ENCODE results near the gene ITFG2. TPM values are rescaled to one million over a fixed set of nuclear protein-coding genes. Genes with fewer than 3 reads are reported as not detected.

ITFG2 gene
- total RNA-seq, 1 experiment from 2014 or later, result 41.6 TPM

DNA sequence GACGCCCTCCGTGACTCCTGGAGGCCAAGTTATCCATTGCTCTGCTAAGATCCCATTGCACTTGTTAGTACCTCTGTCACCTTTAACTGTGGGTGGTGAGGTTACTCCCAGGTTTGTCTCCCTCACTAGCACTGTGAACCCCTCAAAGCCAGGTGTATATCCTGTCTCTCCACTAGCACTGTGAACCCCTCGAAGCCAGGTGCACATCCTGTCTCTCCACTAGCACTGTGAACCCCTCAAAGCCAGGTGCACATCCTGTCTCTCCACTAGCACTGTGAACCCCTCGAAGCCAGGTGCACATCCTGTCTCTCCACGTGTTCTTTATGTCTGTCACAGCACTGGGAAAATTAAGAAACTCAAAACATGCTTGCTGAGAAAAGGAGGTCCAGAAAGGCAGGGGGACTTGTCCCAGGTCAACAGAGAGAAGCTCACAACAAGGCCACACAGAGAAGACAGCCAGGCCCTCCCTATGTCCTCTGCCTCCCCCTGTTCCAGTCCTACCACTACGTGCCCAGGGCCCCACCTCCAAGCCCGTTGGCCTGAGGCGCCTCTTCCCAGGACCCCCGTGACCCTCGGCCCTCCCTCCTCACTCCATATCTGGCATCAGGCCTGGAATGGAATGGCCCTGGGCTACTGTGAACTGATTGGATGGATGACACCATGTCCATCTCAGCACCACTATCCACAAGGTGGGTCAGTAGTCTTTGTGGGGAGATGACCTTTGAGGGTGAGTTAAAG lies 44.1 kb upstream of the ITFG2 start:
- TF ChIP-seq, protein P1, sequence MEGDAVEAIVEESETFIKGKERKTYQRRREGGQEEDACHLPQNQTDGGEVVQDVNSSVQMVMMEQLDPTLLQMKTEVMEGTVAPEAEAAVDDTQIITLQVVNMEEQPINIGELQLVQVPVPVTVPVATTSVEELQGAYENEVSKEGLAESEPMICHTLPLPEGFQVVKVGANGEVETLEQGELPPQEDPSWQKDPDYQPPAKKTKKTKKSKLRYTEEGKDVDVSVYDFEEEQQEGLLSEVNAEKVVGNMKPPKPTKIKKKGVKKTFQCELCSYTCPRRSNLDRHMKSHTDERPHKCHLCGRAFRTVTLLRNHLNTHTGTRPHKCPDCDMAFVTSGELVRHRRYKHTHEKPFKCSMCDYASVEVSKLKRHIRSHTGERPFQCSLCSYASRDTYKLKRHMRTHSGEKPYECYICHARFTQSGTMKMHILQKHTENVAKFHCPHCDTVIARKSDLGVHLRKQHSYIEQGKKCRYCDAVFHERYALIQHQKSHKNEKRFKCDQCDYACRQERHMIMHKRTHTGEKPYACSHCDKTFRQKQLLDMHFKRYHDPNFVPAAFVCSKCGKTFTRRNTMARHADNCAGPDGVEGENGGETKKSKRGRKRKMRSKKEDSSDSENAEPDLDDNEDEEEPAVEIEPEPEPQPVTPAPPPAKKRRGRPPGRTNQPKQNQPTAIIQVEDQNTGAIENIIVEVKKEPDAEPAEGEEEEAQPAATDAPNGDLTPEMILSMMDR (conservative IDR thresholded peaks at IDR 0.05), result no peak
- H2BK12ac ChIP-seq (ENCODE audit: insufficient read length, low read depth, low read length), result no peak overlapping the region
- no peak overlapping the region for H3K9ac ChIP-seq (ENCODE audit: extremely low read depth, insufficient read length, low read length)
- WGBS (ENCODE audit: extremely low coverage, insufficient read length, low lambda C conversion rate), result no CpG with 5 or more reads among the region's 10 CpGs
- no peak overlapping the region for H3K4me2 ChIP-seq (ENCODE audit: insufficient read depth, insufficient read length, low read length)
- no peaks in the 10 kb centered on the region for H3K27me3 ChIP-seq (ENCODE audit: insufficient read depth, low read length)
- H4K20me1 ChIP-seq (ENCODE audit: control insufficient read depth, insufficient read depth, insufficient read length), result no peaks in the 10 kb centered on the region
- no peak overlapping the region for H2AFZ ChIP-seq (ENCODE audit: low read length)
- no peak overlapping the region for H4K8ac ChIP-seq (replicated peaks; ENCODE audit: insufficient read length, low read depth, low read length)
- no peak overlapping the region for H4K5ac ChIP-seq (ENCODE audit: insufficient read length, low read depth, low read length)
- no peak overlapping the region for H3K27ac Mint-ChIP-seq
- H3T11ph ChIP-seq (ENCODE audit: low read length), result no peak overlapping the region
- H2BK20ac ChIP-seq (ENCODE audit: low read depth, low read length, poor library complexity, severe bottlenecking), result no peak overlapping the region
- no peak overlapping the region for H3K18ac ChIP-seq (ENCODE audit: insufficient read length, low read depth, low read length)
- peaks cover 14 to 18% of the 10 kb centered on the region in 2 experiments for H3K4me1 Mint-ChIP-seq
- no peak overlapping the region for H3K4me3 Mint-ChIP-seq
- no peak overlapping the region for H3K27ac ChIP-seq (ENCODE audit: insufficient read length, low read depth, low read length)
- DNase-seq, result no peak
- no peak overlapping the region for H3K56ac ChIP-seq (ENCODE audit: insufficient read length, low read depth, low read length)
- no peaks in the 10 kb centered on the region for H3K36me3 Mint-ChIP-seq (ENCODE audit: insufficient read depth in 1 of 3, low read depth in 3 of 3)
- H3K9me3 Mint-ChIP-seq, result peaks cover 3 to 5% of the 10 kb centered on the region in 2 experiments; a peak in 2 of 5 replicates
- H3K79me1 ChIP-seq (ENCODE audit: insufficient read depth, low read depth, low read length, poor library complexity, severe bottlenecking), result no peaks in the 10 kb centered on the region
- no peaks in the 10 kb centered on the region for H3K9me3 ChIP-seq (ENCODE audit: control insufficient read depth, low read depth, low read length)
- peaks cover 5% of the 10 kb centered on the region for H3K27me3 Mint-ChIP-seq (ENCODE audit: low read depth)
- no peak overlapping the region for H2AK5ac ChIP-seq (ENCODE audit: insufficient read length, low read length)
- H2BK15ac ChIP-seq (ENCODE audit: low read depth, low read length), result no peak overlapping the region
- H3K79me2 ChIP-seq (ENCODE audit: insufficient read depth, low read length), result no peaks in the 10 kb centered on the region
- H2BK5ac ChIP-seq (ENCODE audit: insufficient read length, low read length), result no peak overlapping the region
- no peak overlapping the region for H3K23ac ChIP-seq (ENCODE audit: insufficient read length, low read depth, low read length)
- H3K23me2 ChIP-seq (ENCODE audit: insufficient read length, low read depth, low read length, poor library complexity, severe bottlenecking), result no peaks in the 10 kb centered on the region
- no peak overlapping the region for H3K4ac ChIP-seq (ENCODE audit: low read depth, low read length)
- no peak overlapping the region for H2BK120ac ChIP-seq (ENCODE audit: low read depth, low read length, poor library complexity, severe bottlenecking)
- H3K4me1 ChIP-seq (ENCODE audit: insufficient read depth, low read length), result peaks cover 4% of the 10 kb centered on the region; the same call in 1 of the 2 replicates
- H3K14ac ChIP-seq (ENCODE audit: insufficient read depth, low read length), result no peak overlapping the region
- no peak overlapping the region for H4K91ac ChIP-seq (ENCODE audit: insufficient read length, low read depth, low read length)
